H1 (cell line): Measurements from ENCODE around the gene DCAF4. TPM values are rescaled to one million over a fixed set of nuclear protein-coding genes. Genes with fewer than 3 reads are reported as not detected.

Experiments
- CTCF ChIA-PET: fragments of 300-600 bp; sonication (Branson Sonifier 250); formaldehyde crosslinking; loops from one replicate; lab custom pipeline; 2021; ENCODE audit not compliant: partially characterized antibody; lab: Charles Lee
- POLR2A ChIA-PET: fragments of 300-600 bp; sonication (Branson Sonifier 250); formaldehyde crosslinking; loops from one replicate; lab custom pipeline; 2021; ENCODE audit warnings: inconsistent platforms; ENCODE audit not compliant: partially characterized antibody; lab: Charles Lee
- DNase-seq, 2 experiments: peaks; one replicate each; pipeline versions ENCODE4 v3.0.0 to v3.0.0-alpha.2; 2010 to 2022; ENCODE audit warnings: low spot score in 2 of 2, low read depth in 1 of 2, mixed read lengths in 1 of 2
- FAIRE-seq: peaks from 2 replicates; lab custom pipeline; 2011; peaks lifted over from hg19 to GRCh38; lab: Jason Lieb, UNC
- H2AFZ ChIP-seq: 2 replicates; pipeline ENCODE4 v1.8.1; 2012; ENCODE audit warnings: low read length, inconsistent platforms
- H2AK5ac ChIP-seq: 2 replicates; pipeline ENCODE4 v1.6.1; 2013; ENCODE audit warnings: low read depth, low read length
- H2BK120ac ChIP-seq: replicated peaks from 2 replicates; pipeline ENCODE3; 2013; ENCODE audit warnings: low read depth, low read length, inconsistent platforms
- H2BK12ac ChIP-seq: 2 replicates; pipeline ENCODE4 v1.6.1; 2013; ENCODE audit warnings: low read depth, low read length
- H2BK15ac ChIP-seq: 2 replicates; pipeline ENCODE4 v1.6.1; 2013; ENCODE audit warnings: low read length
- H2BK20ac ChIP-seq: 2 replicates; pipeline ENCODE4 v1.6.1; 2013; ENCODE audit warnings: low read length
- H2BK5ac ChIP-seq: 2 replicates; pipeline ENCODE4 v1.6.1; 2013; ENCODE audit warnings: low read depth, low read length
- H3K14ac ChIP-seq: 2 replicates; pipeline ENCODE4 v1.6.1; 2013; ENCODE audit warnings: inconsistent platforms; ENCODE audit not compliant: insufficient read length
- H3K18ac ChIP-seq: 2 replicates; pipeline ENCODE4 v1.6.1; 2013; ENCODE audit warnings: low read length; ENCODE audit errors: extremely low read depth
- H3K23ac ChIP-seq: 2 replicates; pipeline ENCODE4 v1.6.1; 2013; ENCODE audit warnings: inconsistent platforms; ENCODE audit not compliant: insufficient read length
- H3K23me2 ChIP-seq: 2 replicates; pipeline ENCODE4 v1.6.1; 2013; ENCODE audit warnings: low read depth, low read length
- H3K27ac ChIP-seq: 2 replicates; pipeline ENCODE4 v1.6.1; 2011; ENCODE audit warnings: low read depth, low read length, inconsistent platforms
- H3K27me3 ChIP-seq, 4 experiments: replicated peaks in 1 of 4; 1 replicate in 1 of 4; 2 replicates in 3 of 4; pipeline versions ENCODE4 v1.6.1 to v1.8.1; 2011 to 2013; ENCODE audit warnings: low read length in 3 of 4, mild to moderate bottlenecking in 3 of 4, inconsistent platforms in 2 of 4, mixed read lengths in 2 of 4, moderate library complexity in 1 of 4; ENCODE audit not compliant: control insufficient read depth in 3 of 4, insufficient read depth in 3 of 4; ENCODE audit errors: extremely low read depth in 1 of 4
- H3K36me3 ChIP-seq, 4 experiments: 2 replicates each; pipeline versions ENCODE4 v1.6.1 to v1.8.1; 2011 to 2013; ENCODE audit warnings: mild to moderate bottlenecking in 4 of 4, low read length in 3 of 4, moderate library complexity in 2 of 4, control low read depth in 1 of 4, inconsistent platforms in 1 of 4; ENCODE audit not compliant: insufficient read depth in 4 of 4, control insufficient read depth in 2 of 4
- H3K4ac ChIP-seq: replicated peaks from 2 replicates; pipeline ENCODE3; 2013; ENCODE audit warnings: low read length, low read depth, mixed read lengths, inconsistent platforms; ENCODE audit not compliant: insufficient read length
- H3K4me1 ChIP-seq, 4 experiments: replicated peaks in 1 of 4; 1 replicate in 1 of 4; 2 replicates in 3 of 4; pipeline versions ENCODE4 v1.6.1 to v1.8.1; 2011 to 2013; ENCODE audit warnings: low read length in 3 of 4, inconsistent platforms in 2 of 4, mixed read lengths in 1 of 4; ENCODE audit not compliant: insufficient read depth in 4 of 4, control insufficient read depth in 3 of 4
- H3K4me2 ChIP-seq, 2 experiments: 2 replicates each; pipeline versions ENCODE4 v1.6.1 to v1.8.1; 2011 to 2013; ENCODE audit warnings: low read depth in 2 of 2, low read length in 2 of 2, control low read depth in 1 of 2, inconsistent platforms in 1 of 2, mild to moderate bottlenecking in 1 of 2; ENCODE audit not compliant: insufficient read depth in 1 of 2
- H3K4me3 ChIP-seq, 4 experiments: fragments of 200-600, 300-600 bp in 1 of 4; sonication (generic), shearing (Covaris generic), sonication (Bioruptor Twin) in 1 of 4; 2 replicates each; pipeline versions ENCODE4 v1.5.1 to v1.8.1; 2011 to 2016; ENCODE audit warnings: low read length in 4 of 4, low read depth in 3 of 4, control low read depth in 2 of 4, inconsistent platforms in 2 of 4, mild to moderate bottlenecking in 2 of 4, mixed read lengths in 1 of 4, moderate library complexity in 1 of 4; ENCODE audit not compliant: insufficient read depth in 2 of 4; ENCODE audit errors: extremely low read depth in 1 of 4
- H3K56ac ChIP-seq: replicated peaks from 2 replicates; pipeline ENCODE3; 2013; ENCODE audit warnings: low read depth, mild to moderate bottlenecking, mixed read lengths, low read length, inconsistent platforms; ENCODE audit not compliant: insufficient read length
- H3K79me1 ChIP-seq: 2 replicates; pipeline ENCODE4 v1.6.1; 2013; ENCODE audit warnings: low read depth, low read length, control low read depth
- H3K79me2 ChIP-seq, 2 experiments: 2 replicates each; pipeline versions ENCODE4 v1.6.1 to v1.8.1; 2012 to 2013; ENCODE audit warnings: low read length in 2 of 2, mild to moderate bottlenecking in 2 of 2, inconsistent platforms in 1 of 2; ENCODE audit not compliant: insufficient read depth in 2 of 2, control insufficient read depth in 1 of 2
- H3K9ac ChIP-seq, 4 experiments: replicated peaks in 1 of 4; 1 replicate in 1 of 4; 2 replicates in 3 of 4; pipeline versions ENCODE4 v1.6.1 to v1.8.1; 2011 to 2013; ENCODE audit warnings: low read depth in 3 of 4, low read length in 3 of 4, control low read depth in 2 of 4, mild to moderate bottlenecking in 2 of 4, moderate library complexity in 2 of 4, inconsistent platforms in 1 of 4; ENCODE audit errors: extremely low read depth in 1 of 4
- H3K9me3 ChIP-seq, 2 experiments: 2 replicates each; pipeline versions ENCODE4 v1.6.1 to v1.8.1; 2012 to 2013; ENCODE audit warnings: mild to moderate bottlenecking in 2 of 2, moderate library complexity in 2 of 2, control low read depth in 1 of 2, inconsistent platforms in 1 of 2, low read depth in 1 of 2, low read length in 1 of 2, mixed read lengths in 1 of 2; ENCODE audit not compliant: insufficient read depth in 2 of 2
- H4K20me1 ChIP-seq, 2 experiments: replicated peaks in 1 of 2; 2 replicates each; pipeline versions ENCODE3 to v1.8.1; 2011 to 2013; ENCODE audit warnings: inconsistent platforms in 2 of 2, low read length in 2 of 2, mild to moderate bottlenecking in 1 of 2; ENCODE audit not compliant: insufficient read depth in 2 of 2, control insufficient read depth in 1 of 2
- H4K5ac ChIP-seq: 2 replicates; pipeline ENCODE4 v1.6.1; 2013; ENCODE audit warnings: low read length, low read depth, mixed read lengths, inconsistent platforms; ENCODE audit not compliant: insufficient read length
- H4K8ac ChIP-seq: 2 replicates; pipeline ENCODE4 v1.8.0; 2013; ENCODE audit warnings: mild to moderate bottlenecking, moderate library complexity, low read length, inconsistent platforms; ENCODE audit not compliant: insufficient read depth; ENCODE audit errors: extremely low read depth
- H4K91ac ChIP-seq: replicated peaks from 2 replicates; pipeline ENCODE3; 2013; ENCODE audit warnings: low read length, mixed read lengths, inconsistent platforms; ENCODE audit not compliant: insufficient read length
- MAFK ChIP-seq: IDR thresholded peaks from 2 replicates; pipeline ENCODE4 v1.6.1; 2012; ENCODE audit warnings: low read depth, mild to moderate bottlenecking, improper control_type of control experiment, low read length
- POLR2A ChIP-seq, 2 experiments: IDR thresholded peaks; 1 replicate in 1 of 2; 2 replicates in 1 of 2; pipeline ENCODE4 v1.6.1; 2011; ENCODE audit warnings: low read depth in 2 of 2, low read length in 2 of 2, mild to moderate bottlenecking in 2 of 2; ENCODE audit errors: control extremely low read depth in 1 of 2
- WGBS, 2 experiments: shearing (Covaris generic) in 1 of 2; methylation state at CpG; one replicate each; pipeline versions ENCODE4 v1.1.6 to v1.1.7; 2013 to 2015; ENCODE audit warnings: low lambda C conversion rate in 2 of 2, mixed read lengths in 2 of 2, inconsistent platforms in 1 of 2, low coverage in 1 of 2, missing lambda C conversion rate in 1 of 2; ENCODE audit not compliant: insufficient replicate concordance in 2 of 2, insufficient coverage in 1 of 2, insufficient read length in 1 of 2; ENCODE audit errors: extremely low coverage in 1 of 2, missing lambda C conversion rate in 1 of 2; 5-methylcytosine and 5-hydroxymethylcytosine counted together
- polyA plus RNA-seq, 7 experiments: library from polyadenylated mRNA; depleted of rRNA in 3 of 7; stranded (reverse) in 5 of 7; unstranded in 2 of 7; fragments of >200 nt in 5 of 7; fragments of 200-250 nt in 2 of 7; gene quantifications; 1 replicate in 5 of 7; 2 replicates in 1 of 7; 4 replicates in 1 of 7; pipeline versions ENCODE4 v1.2.1 to v1.2.3, GENCODE V29; 2011 to 2013; ENCODE audit warnings: missing spikeins in 2 of 7, mixed read lengths in 2 of 7
- total RNA-seq: library from RNA; stranded (reverse); fragmentation: NEBNext Ultra II Directional; extraction: Animal tissue kit (Norgen Biotek cat#: 25700); gene quantifications from 2 replicates; pipeline ENCODE4 v1.2.1, GENCODE V29; 2021

The DCAF4 gene
- total and polyA plus RNA-seq, 2 of the 8 experiments (the other 6 are each of a cell fraction or from before 2014, with no cell fraction given), result 17.0 to 21.1 TPM

DNA sequence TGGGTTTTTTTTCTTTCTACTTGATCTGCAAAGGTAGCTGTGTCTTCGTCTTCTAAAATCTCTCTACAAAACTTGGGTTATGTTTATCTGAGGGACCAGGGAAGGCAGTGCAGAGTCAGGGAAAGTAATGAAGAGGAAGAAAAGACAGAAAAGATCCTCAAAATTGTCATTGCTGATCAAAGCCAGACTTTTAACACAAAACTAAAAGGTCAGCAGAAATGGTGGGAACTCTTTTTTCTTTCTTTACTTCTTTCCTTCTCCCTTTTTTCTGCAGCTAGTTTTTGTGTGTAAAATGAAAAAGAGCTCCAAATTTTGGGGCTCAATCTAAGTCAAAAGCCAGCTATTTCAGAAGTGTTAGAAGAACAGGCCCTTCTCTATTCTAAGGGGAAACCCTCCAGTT is 44.2 kb upstream of the DCAF4 start:
- no peak overlapping the region for H3K4me3 ChIP-seq
- H3K9ac ChIP-seq, result no peak overlapping the region
- H3K4ac ChIP-seq, result no peak overlapping the region
- no peak overlapping the region for H2BK5ac ChIP-seq
- no peak overlapping the region for H4K5ac ChIP-seq
- H2BK20ac ChIP-seq, result no peak overlapping the region
- no peak overlapping the region for H4K8ac ChIP-seq
- no peak overlapping the region for H3K14ac ChIP-seq
- DNase-seq (no peak), FAIRE-seq (no peak)
- H3K18ac ChIP-seq, result no peak overlapping the region
- TF ChIP-seq POLR2A (IDR thresholded peaks at IDR 0.05; ENCODE audit: control extremely low read depth in 1 of 2, low read depth in 2 of 2, low read length in 2 of 2) (no peak), MAFK (peak; percentile 49; the same call in 1 of the 2 replicates)
- no peak overlapping the region for H2AK5ac ChIP-seq
- no peak overlapping the region for H2BK12ac ChIP-seq
- no peak overlapping the region for H3K23ac ChIP-seq
- H3K27ac ChIP-seq, result no peak overlapping the region
- ChIA-PET POLR2A (interaction anchor here (0.8 to 1.5 kb wide), 2 partner anchors 9 to 143 kb away, joined by 4 to 7 read pairs; no protein-coding TSS in a partner anchor), CTCF (interaction anchor here (0.7 to 2.5 kb wide), 3 partner anchors 10 to 414 kb away, joined by 4 to 10 read pairs (median 4); no protein-coding TSS in a partner anchor)
- no peak overlapping the region for H2AFZ ChIP-seq
- no peak overlapping the region for H2BK120ac ChIP-seq
- 82% methylated on average over 1 of the region's 1 CpG; no CpG with 5 or more reads in 1 of the 2 experiments for WGBS, 2 experiments
- H3K27me3 ChIP-seq, result peaks cover 0 to 1% (median 0%) of the 10 kb centered on the region in 4 experiments; a peak in 1 of 7 replicates
- H3K79me2 ChIP-seq, result no peaks in the 10 kb centered on the region
- no peaks in the 10 kb centered on the region for H4K20me1 ChIP-seq
- no peaks in the 10 kb centered on the region for H3K79me1 ChIP-seq
- peaks cover 0 to 2% of the 10 kb centered on the region in 2 experiments; a peak in 1 of 4 replicates for H3K9me3 ChIP-seq
- H3K23me2 ChIP-seq, result no peaks in the 10 kb centered on the region; the same call in 1 of the 2 replicates
- no peak overlapping the region for H4K91ac ChIP-seq
- H3K56ac ChIP-seq, result no peak overlapping the region
- no peaks in the 10 kb centered on the region for H3K36me3 ChIP-seq
- no peak overlapping the region for H2BK15ac ChIP-seq
- H3K4me2 ChIP-seq, result no peak overlapping the region
- H3K4me1 ChIP-seq, result peaks cover 0 to under 1% (median 0%) of the 10 kb centered on the region in 4 experiments; a peak in 2 of 7 replicates
